Esophagus muscularis mucosa (tissue), 4 donors: ENCODE results near the gene DND1.

Source experiments
- EP300 ChIP-seq: sonication (generic); formaldehyde crosslinking; IDR thresholded peaks from one replicate; pipeline ENCODE4 v1.6.1; 2017; ENCODE audit warnings: antibody characterized with exemption
- POLR2A ChIP-seq: fragments of 450-650 bp; IDR thresholded peaks from one replicate; pipeline ENCODE4 v1.6.1; 2017; ENCODE audit warnings: antibody characterized with exemption, moderate library complexity, mild to moderate bottlenecking, low read depth
- POLR2AphosphoS5 ChIP-seq, 2 donors: sonication (generic); formaldehyde crosslinking; IDR thresholded peaks; one replicate each; pipeline ENCODE4 v1.6.1; 2017; ENCODE audit warnings: antibody characterized with exemption in 2 of 2
- TF ChIP-seq, protein P1 (sequence below), 3 experiments: fragments of 200-600 bp in 2 of 3; fragments of 450-650 bp in 1 of 3; sonication (generic) in 2 of 3; IDR thresholded peaks; one replicate each; pipeline ENCODE4 v1.5.1; 2017 to 2019; ENCODE audit warnings: antibody characterized with exemption in 3 of 3, mild to moderate bottlenecking in 2 of 3, moderate library complexity in 1 of 3

DNA sequence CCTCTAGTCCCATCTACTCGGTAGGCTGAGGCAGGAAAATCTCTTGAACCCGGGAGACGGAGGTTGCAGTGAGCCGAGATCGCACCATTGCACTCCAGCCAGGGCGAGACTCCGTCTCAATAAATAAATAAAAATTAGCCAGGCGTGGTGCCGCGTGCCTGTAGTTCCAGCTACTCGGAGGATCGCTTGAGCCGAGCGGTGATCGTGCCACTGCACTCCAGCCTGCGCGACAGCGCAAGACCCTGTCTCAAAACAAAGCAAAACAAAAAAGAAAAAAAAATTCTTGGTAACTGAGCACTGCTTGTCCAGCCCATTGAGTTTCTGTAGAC lies 9.4 kb downstream of the DND1 start:
- TF ChIP-seq EP300 (no peak), POLR2A (no peak), POLR2AphosphoS5 (IDR thresholded peaks at IDR 0.05) (no peak)
- TF ChIP-seq, protein P1, sequence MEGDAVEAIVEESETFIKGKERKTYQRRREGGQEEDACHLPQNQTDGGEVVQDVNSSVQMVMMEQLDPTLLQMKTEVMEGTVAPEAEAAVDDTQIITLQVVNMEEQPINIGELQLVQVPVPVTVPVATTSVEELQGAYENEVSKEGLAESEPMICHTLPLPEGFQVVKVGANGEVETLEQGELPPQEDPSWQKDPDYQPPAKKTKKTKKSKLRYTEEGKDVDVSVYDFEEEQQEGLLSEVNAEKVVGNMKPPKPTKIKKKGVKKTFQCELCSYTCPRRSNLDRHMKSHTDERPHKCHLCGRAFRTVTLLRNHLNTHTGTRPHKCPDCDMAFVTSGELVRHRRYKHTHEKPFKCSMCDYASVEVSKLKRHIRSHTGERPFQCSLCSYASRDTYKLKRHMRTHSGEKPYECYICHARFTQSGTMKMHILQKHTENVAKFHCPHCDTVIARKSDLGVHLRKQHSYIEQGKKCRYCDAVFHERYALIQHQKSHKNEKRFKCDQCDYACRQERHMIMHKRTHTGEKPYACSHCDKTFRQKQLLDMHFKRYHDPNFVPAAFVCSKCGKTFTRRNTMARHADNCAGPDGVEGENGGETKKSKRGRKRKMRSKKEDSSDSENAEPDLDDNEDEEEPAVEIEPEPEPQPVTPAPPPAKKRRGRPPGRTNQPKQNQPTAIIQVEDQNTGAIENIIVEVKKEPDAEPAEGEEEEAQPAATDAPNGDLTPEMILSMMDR (IDR thresholded peaks at IDR 0.05): no peak
